Endodermal cell (in vitro differentiated cells): Measurements from ENCODE around the gene R3HDM4. TPM values are rescaled to one million over a fixed set of nuclear protein-coding genes. Genes with fewer than 3 reads are reported as not detected.

Experiments
- DNase-seq: peaks from one replicate; pipeline ENCODE4 v3.0.0-alpha.2; 2017
- H3K27ac ChIP-seq: 2 replicates; pipeline ENCODE4 v1.5.1; 2013; ENCODE audit warnings: mild to moderate bottlenecking, low read depth, low read length, moderate library complexity
- H3K27me3 ChIP-seq: 2 replicates; pipeline ENCODE4 v1.6.1; 2013; ENCODE audit warnings: mild to moderate bottlenecking, low read length, moderate library complexity; ENCODE audit not compliant: insufficient read depth, control insufficient read depth, poor library complexity, severe bottlenecking
- H3K36me3 ChIP-seq: 2 replicates; pipeline ENCODE4 v1.7.0; 2013; ENCODE audit warnings: mild to moderate bottlenecking, low read length, moderate library complexity; ENCODE audit not compliant: control insufficient read depth, insufficient read depth
- H3K4me1 ChIP-seq: one replicate; pipeline ENCODE4 v1.7.0; 2013; ENCODE audit warnings: low read length; ENCODE audit not compliant: control insufficient read depth, insufficient read depth
- H3K4me3 ChIP-seq: 2 replicates; pipeline ENCODE4 v1.5.1; 2013; ENCODE audit warnings: mild to moderate bottlenecking, low read length, moderate library complexity
- H3K9ac ChIP-seq: 2 replicates; pipeline ENCODE4 v1.6.1; 2013; ENCODE audit warnings: mild to moderate bottlenecking, low read length, moderate library complexity; ENCODE audit not compliant: poor library complexity, severe bottlenecking; ENCODE audit errors: extremely low read depth
- H3K9me3 ChIP-seq: 2 replicates; pipeline ENCODE4 v1.6.1; 2013; ENCODE audit warnings: mild to moderate bottlenecking, low read length, moderate library complexity; ENCODE audit not compliant: control insufficient read depth
- H3K27ac Mint-ChIP-seq: 2 replicates; pipeline ENCODE4 v1.8.0; 2020; ENCODE audit warnings: mixed read lengths
- H3K27me3 Mint-ChIP-seq: 2 replicates; pipeline ENCODE4 v1.8.0; 2021; ENCODE audit warnings: mild to moderate bottlenecking, mixed read lengths; ENCODE audit not compliant: insufficient read depth
- H3K36me3 Mint-ChIP-seq: 2 replicates; pipeline ENCODE4 v1.8.0; 2020; ENCODE audit warnings: low read depth, mixed read lengths
- H3K4me1 Mint-ChIP-seq: 2 replicates; pipeline ENCODE4 v1.8.0; 2020; ENCODE audit warnings: mixed read lengths
- H3K4me3 Mint-ChIP-seq: 2 replicates; pipeline ENCODE4 v1.8.0; 2020; ENCODE audit warnings: mild to moderate bottlenecking, moderate library complexity, mixed read lengths
- H3K9me3 Mint-ChIP-seq: 2 replicates; pipeline ENCODE4 v1.8.0; 2020; ENCODE audit warnings: mild to moderate bottlenecking, mixed read lengths
- CTCF ChIP-seq: fragments of 200-600 bp; sonication (generic); conservative IDR thresholded peaks from 2 replicates; pipeline ENCODE4 v1.5.0; 2021; ENCODE audit warnings: antibody characterized with exemption, mild to moderate bottlenecking
- WGBS, 2 experiments: methylation state at CpG; one replicate each; pipeline versions ENCODE4 v1.1.5 to v1.1.7; 2013; ENCODE audit warnings: missing lambda C conversion rate in 2 of 2, mixed read lengths in 1 of 2; ENCODE audit not compliant: insufficient coverage in 1 of 2, insufficient read length in 1 of 2; 5-methylcytosine and 5-hydroxymethylcytosine counted together
- total RNA-seq, 2 donors: library from RNA; stranded (reverse); fragmentation: NEBNext Ultra II Directional in 1 of 2; extraction: Animal tissue kit (Norgen Biotek cat#: 25700) in 1 of 2; gene quantifications; 2 replicates in 1 of 2; 3 replicates in 1 of 2; pipeline ENCODE4 v1.2.1, GENCODE V29; 2021

Gene R3HDM4
- total RNA-seq, 2 donors from 2014 or later: 61.1 to 64.7 TPM

GRCh38 chr19:917323-918151 lies 4.5 kb upstream of the R3HDM4 start, which contains the start of gene KISS1R:
Gene KISS1R, plus strand, starts transcription at chr19:917333. Its CDS starts 170 bp downstream, at chr19:917503.
- DNase-seq: peak; percentile 93
- peak within 1 kb of the TSS; percentile 33 for H3K4me3 Mint-ChIP-seq
- no peaks in the 10 kb centered on the region for H3K36me3 ChIP-seq
- WGBS, 2 experiments: 1 to 2% methylated on average over 23 to 87 of the region's 87 CpGs
- no peak within 1 kb of the TSS for H3K9ac ChIP-seq
- H3K4me1 Mint-ChIP-seq: peaks cover 2% of the 10 kb centered on the region
- peak within 1 kb of the TSS; percentile 60 for H3K4me3 ChIP-seq
- H3K4me1 ChIP-seq: peaks cover 3% of the 10 kb centered on the region
- H3K9me3 ChIP-seq: no peaks in the 10 kb centered on the region
- H3K27ac Mint-ChIP-seq: no peak within 1 kb of the TSS
- H3K36me3 Mint-ChIP-seq: no peaks in the 10 kb centered on the region
- H3K9me3 Mint-ChIP-seq: no peaks in the 10 kb centered on the region
- no peak within 1 kb of the TSS for H3K27ac ChIP-seq
- peaks cover 75% of the 10 kb centered on the region for H3K27me3 Mint-ChIP-seq
- TF ChIP-seq CTCF: peak; percentile 82
- peaks cover 60% of the 10 kb centered on the region for H3K27me3 ChIP-seq

GRCh38 chr19:916645-917322 lies 3.8 kb upstream of the R3HDM4 start:
- Mint-ChIP-seq H3K27me3 (peaks cover 71% of the 10 kb centered on the region), H3K36me3 (no peaks in the 10 kb centered on the region), H3K4me1 (peaks cover 2% of the 10 kb centered on the region), H3K9me3 (no peaks in the 10 kb centered on the region), H3K27ac (no peak overlapping the region), H3K4me3 (peak overlapping the region; percentile 33)
- Histone ChIP-seq H3K27me3 (peaks cover 60% of the 10 kb centered on the region), H3K4me3 (peak overlapping the region; percentile 60), H3K36me3 (no peaks in the 10 kb centered on the region), H3K9me3 (no peaks in the 10 kb centered on the region), H3K27ac (no peak overlapping the region), H3K9ac (no peak overlapping the region), H3K4me1 (peaks cover 3% of the 10 kb centered on the region)
- WGBS, 2 experiments: 10 to 23% methylated on average over 7 to 32 of the region's 35 CpGs
- no peak for TF ChIP-seq CTCF
- peak; percentile 79 for DNase-seq

GRCh38 chr19:912181-913079 lies 589 bp downstream of the R3HDM4 start:
- H3K4me3 ChIP-seq: peak overlapping the region; percentile 76
- no peak overlapping the region for H3K9ac ChIP-seq
- no peak overlapping the region for H3K27ac ChIP-seq
- no peak for TF ChIP-seq CTCF
- H3K4me1 Mint-ChIP-seq: peaks cover 5% of the 10 kb centered on the region
- DNase-seq: no peak
- peak overlapping the region; percentile 68 for H3K4me3 Mint-ChIP-seq
- peaks cover 7% of the 10 kb centered on the region for H3K36me3 Mint-ChIP-seq
- H3K27me3 ChIP-seq: peaks cover 18% of the 10 kb centered on the region
- no peaks in the 10 kb centered on the region for H3K9me3 Mint-ChIP-seq
- no peaks in the 10 kb centered on the region for H3K9me3 ChIP-seq
- peaks cover 30% of the 10 kb centered on the region for H3K27me3 Mint-ChIP-seq
- no peak overlapping the region for H3K27ac Mint-ChIP-seq
- 0 to 3% methylated on average over 8 to 32 of the region's 69 CpGs for WGBS, 2 experiments
- H3K36me3 ChIP-seq: no peaks in the 10 kb centered on the region
- H3K4me1 ChIP-seq: no peaks in the 10 kb centered on the region
